GM12872 (cell line): ENCODE results near the gene WSB1.

ENCODE experiments used
- CTCF ChIP-seq: IDR thresholded peaks from 3 replicates; pipeline ENCODE4 v1.5.1; 2011; ENCODE audit warnings: low read depth, mild to moderate bottlenecking, low read length, moderate library complexity; ENCODE audit not compliant: insufficient read depth

WSB1 gene

GRCh38 chr17:27293359-27293897 is 486 bp upstream of the WSB1 start:
- no peak for TF ChIP-seq CTCF

GRCh38 chr17:27294689-27295630 is 1.0 kb downstream of the WSB1 start:
- no peak for TF ChIP-seq CTCF

- no peak for TF ChIP-seq CTCF
Measured at GRCh38 chr17:27295945-27296344, 2.0 kb downstream of the WSB1 start.

DNA sequence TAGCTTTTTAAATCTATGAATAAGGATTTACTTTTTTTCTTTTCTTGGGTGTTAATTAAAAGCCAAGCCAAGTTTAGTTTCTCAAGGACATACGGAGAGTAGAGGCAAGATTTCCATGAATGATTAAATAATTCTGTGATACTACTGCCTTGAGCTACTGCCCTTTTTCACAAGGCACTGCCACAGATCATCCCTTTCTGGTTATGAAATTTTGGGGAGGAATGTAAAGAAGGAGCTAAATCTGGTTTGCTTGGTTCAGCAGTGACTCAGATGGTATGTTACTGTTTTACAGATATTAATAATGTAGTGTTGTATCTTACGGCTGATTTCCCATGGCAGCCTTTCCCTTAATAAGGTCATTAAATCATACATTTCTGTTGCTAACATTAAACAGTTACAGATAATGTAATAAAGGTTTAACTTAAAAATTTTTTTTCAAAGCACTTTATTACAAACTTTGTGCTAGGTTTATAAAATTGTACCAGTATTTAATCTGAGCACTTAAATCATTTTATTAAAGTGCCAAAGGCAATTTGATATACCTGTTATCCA is 2.6 kb downstream of the WSB1 start:
- TF ChIP-seq CTCF = no peak

GRCh38 chr17:27299384-27300049 is 5.6 kb downstream of the WSB1 start:
- TF ChIP-seq CTCF = no peak

DNA sequence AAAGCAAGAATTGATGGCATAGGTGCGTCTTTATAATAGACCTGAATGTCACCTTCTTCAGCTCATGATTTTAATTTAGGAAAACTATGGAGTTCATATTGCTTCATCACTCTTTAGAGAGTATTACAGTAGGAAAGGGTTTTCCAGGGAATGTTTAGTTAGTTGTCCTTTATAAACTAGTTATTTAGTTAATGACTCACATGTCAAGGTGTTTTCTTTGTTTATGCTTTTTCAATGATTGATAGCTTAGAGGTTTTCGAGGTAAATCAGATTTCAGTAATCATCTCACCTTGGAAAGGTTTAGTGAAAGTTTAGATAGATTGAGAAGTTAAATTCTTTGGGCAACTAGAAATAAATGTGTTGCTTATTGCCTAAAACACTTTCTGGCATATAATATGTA is 9.8 kb downstream of the WSB1 start:
- no peak for TF ChIP-seq CTCF

DNA sequence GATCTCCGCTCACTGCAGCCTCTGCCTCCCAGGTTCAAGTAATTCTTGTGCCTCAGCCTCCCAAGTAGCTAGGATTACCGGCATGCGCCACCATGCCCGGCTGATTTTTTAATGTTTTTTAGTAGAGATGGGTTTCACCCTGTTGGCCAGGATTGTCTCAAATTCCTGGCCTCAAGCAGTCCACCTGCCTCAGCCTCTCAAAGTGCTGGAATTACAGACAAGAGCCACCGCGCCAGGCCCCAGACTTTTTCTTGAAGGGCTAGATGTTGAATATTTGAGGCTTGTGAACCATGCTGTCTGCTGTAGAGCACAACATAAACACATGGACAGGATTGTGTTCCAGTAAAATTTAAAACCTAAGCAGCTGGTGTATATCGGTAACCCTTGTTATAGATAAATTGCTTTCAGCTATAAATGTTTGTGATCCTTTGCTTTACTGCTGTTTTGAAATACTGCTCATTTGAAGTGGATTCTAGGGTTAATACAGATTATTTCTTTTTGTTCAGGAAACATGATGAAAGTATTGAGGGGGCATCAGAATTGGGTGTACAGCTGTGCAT is 12.4 kb downstream of the WSB1 start:
- no peak for TF ChIP-seq CTCF
